NCI-H2196 treated with DMSO at 0.1 percent for 48 hours (cell line): ENCODE data around the gene DHFR.
A peak's percentile ranks its signal among the peaks of the same experiment; 100 is the strongest.
"Not testable (repeated sequence)": the region's sequence is repeated elsewhere in the genome, so short reads cannot be mapped to it uniquely, and the experiment has no call there.

ENCODE experiments used
- DNase-seq: peaks from one replicate; lab custom pipeline; 2025; ENCODE audit not compliant: unreplicated experiment; lab: John Stamatoyannopoulos, UW

DHFR gene

DNA sequence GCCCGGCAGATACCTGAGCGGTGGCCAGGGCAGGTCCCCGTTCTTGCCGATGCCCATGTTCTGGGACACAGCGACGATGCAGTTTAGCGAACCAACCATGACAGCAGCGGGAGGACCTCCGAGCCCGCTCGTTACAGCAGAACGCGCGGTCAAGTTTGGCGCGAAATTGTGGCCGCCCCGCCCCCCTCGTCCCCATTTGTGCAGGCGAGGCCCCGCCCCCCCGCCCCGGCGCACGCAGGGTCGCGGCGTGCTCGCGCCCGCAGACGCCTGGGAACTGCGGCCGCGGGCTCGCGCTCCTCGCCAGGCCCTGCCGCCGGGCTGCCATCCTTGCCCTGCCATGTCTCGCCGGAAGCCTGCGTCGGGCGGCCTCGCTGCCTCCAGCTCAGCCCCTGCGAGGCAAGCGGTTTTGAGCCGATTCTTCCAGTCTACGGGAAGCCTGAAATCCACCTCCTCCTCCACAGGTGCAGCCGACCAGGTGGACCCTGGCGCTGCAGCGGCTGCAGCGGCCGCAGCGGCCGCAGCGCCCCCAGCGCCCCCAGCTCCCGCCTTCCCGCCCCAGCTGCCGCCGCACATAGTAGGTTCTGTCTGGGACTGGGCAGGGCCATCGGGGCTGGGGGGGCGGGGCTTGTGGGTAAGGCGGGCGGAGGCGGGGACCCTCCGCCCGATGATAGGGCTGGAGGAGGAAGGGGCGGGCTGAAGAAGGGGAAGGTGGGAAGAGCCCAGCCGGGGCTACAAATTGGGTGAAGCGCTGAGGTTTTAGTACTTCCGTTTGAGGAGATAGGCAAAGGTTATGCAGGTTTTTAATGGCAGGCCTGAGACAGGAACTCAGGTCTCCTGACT, at the start of gene DHFR, which contains the start of gene MSH3:
TSS of gene DHFR (minus strand) at position 593 of the 840 bp plus-strand sequence. CDS start at position 99, 494 bp downstream.
TSS of gene MSH3 (plus strand) at position 262 of the 840 bp plus-strand sequence. CDS start at position 338, 76 bp downstream.
- DNase-seq = peak; percentile 71

DNA sequence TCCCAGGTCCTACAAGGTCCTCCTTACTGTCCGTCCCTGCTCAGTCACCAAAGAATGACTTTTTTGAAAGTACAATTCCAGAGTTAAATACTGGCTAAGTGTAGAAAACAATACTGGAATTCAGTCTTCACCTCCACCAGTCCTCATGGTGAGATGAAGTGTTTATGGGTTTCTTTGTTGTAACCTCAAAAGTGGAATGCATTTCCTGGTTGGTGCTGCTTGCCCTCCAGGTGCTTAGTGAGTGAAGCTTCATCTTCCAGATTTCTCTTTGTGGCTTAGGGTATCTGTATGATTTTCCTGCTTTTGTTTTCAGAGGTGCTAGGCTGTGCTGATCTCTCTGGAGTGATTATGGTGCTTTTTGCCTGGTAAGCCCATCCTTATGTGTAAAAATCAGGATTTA, 49.4 kb upstream of the DHFR start:
- DNase-seq = no peak

DNA sequence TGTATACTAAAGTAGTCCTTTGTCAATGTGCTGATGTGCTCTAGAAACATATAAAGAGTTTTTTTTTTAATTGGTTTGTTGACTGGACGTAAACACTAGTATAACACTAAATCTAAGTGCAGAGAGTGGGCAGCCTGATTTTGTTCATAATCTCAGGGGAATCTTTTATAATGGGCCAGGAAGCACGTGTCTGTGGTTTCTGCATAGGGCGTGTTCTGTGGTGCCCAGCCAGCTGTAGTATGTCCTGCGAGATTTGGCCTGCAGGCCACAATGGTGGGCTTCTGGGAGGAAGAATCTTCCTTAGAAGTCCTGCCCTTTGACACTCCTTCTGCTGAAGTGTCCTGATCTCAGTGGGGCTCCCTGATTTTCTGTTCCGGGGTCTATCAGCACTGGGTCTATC, 49.0 kb upstream of the DHFR start:
- DNase-seq = no peak

DNA sequence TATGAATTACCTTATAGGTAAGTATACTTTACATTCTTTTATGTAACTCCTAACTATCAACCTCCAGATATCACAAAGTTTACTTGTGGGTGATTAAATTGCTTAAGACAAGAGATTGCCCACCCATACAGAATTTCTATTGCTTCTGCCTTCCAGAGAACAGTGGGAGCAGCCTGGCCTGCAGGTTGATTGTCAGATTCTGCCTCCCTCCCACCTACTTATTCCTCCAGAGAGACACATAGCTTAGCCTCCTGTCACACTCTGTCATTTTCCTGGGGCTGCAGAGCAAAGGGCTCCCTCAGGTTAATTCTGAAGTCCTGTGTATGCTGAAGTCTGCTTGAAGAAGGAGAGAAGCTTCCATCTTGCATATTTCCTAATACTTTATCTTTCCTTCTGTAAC, 48.5 kb upstream of the DHFR start:
- no peak for DNase-seq

DNA sequence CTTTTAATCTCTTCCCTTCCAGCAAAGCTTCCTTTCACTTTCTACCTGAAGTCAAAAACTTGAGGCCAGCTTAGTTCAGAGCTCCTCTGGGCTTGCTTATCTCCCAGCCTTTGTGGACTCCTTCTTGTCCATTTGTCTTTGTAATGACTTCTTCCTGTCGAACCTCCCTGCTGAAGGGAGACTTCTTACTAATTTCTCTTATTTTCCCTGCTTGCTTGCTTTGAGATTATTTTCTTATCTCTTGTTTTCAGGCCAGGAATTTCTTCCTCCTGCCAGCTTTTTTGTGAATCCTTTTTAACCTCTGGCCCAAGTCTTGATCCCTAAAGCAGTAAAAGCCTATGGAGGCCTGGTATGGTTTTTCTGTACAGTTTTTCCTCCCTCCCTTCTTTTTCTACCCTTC, 46.8 kb upstream of the DHFR start:
- DNase-seq = no peak

GRCh38 chr5:80698369-80698768, 43.6 kb upstream of the DHFR start:
- DNase-seq = no peak

- DNase-seq = no peak
Observed at GRCh38 chr5:80697100-80697499, 42.3 kb upstream of the DHFR start.

DNA sequence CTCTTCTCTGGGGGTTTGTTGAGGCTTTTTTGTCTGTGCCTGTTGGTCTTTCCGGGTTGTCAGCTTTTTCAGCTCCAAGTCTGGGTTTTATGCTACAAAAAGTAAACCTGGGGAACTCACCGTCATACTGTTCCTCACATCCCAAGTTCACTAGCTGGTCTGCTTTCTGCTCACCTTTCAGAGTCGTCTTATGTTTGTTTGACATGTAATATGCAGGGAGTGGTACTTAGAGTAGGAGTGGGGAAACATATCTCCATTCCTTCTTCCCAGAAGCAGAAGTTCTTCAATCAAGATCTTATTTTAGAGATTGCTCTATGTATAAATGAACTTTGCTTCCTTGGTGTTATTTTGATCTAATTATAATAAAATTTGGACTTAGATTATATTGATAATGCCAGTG, 41.7 kb upstream of the DHFR start:
- no peak for DNase-seq

DNA sequence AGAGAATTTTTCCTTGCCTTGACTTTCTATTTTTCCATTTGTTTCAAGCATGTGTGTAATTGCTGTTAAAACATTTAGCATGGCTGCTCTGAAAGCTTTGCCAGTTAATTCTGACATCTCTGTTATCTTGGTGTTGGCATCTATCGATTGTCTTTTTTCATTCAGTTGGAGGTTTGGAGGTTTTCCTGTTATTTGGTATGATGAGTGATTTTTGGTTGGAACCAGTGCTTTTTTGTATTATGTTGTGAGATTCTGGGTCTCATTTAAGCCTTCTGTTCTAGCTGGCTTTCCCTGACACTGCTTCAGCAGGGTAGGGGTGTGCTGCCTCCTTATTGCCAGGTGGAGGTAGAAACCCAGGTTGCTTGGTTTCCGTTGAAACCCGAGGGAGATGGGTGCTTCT, 40.9 kb upstream of the DHFR start:
- no peak for DNase-seq

DNA sequence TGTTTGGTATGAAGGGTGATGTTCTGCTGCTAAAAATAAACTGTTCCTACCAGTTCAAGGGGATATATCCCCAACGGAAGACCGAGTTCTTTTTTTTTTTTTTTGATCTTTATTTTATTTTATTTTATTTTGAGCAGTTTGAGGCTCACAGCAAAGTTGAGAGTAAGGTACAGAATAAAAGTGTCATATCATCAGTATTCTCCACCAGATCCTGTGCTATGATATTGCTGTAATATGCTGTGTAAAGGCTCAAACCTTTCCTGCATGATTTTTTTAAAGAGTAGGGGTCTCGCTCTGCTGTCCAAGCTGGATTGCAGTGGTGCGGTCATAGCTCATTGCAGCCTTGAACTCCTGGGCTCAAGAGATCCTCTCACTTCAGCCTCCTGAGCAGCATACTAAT, 34.8 kb upstream of the DHFR start:
- DNase-seq = no peak

- DNase-seq = no peak
Observed at GRCh38 chr5:80688648-80689420, 34.1 kb upstream of the DHFR start.

DNA sequence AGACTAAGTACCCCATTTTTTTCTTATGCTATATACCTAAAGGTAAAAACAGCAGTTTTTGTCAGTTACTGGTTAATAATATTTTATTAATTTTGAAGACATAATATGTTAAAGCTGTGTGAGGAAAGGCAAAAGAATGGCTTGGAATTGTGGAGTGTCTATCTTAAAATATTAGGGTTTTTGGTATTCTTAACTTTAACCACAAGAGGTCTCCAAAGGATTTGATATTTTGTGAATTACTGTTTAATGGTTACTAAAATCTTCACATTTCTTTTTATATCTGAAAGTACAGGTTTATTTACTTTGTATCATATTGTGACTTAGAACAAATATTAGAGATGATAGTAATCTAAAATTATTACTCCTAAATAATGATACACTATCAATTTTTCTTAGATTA, 32.0 kb upstream of the DHFR start:
- DNase-seq = no peak

DNA sequence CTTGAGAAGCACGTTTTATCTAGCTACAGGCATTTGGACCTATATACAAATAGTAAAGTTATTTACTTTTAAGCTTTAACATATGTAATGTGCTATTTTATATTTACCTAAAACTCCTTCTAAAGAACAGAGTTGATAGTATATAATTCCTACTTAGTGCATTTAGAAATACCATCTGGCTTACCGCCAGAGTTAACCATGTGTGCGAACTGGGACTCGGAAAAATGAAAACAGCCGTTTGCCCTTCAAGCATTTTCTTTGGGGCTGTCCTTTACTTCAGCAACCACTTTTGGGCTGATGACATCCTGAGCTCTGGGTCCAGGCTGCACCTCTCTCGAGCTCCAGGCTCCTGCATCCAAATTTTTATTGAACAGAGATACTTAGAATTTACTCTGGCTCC, 21.9 kb upstream of the DHFR start:
- no peak for DNase-seq

GRCh38 chr5:80672140-80672736, 17.5 kb upstream of the DHFR start:
- DNase-seq = no peak

DNA sequence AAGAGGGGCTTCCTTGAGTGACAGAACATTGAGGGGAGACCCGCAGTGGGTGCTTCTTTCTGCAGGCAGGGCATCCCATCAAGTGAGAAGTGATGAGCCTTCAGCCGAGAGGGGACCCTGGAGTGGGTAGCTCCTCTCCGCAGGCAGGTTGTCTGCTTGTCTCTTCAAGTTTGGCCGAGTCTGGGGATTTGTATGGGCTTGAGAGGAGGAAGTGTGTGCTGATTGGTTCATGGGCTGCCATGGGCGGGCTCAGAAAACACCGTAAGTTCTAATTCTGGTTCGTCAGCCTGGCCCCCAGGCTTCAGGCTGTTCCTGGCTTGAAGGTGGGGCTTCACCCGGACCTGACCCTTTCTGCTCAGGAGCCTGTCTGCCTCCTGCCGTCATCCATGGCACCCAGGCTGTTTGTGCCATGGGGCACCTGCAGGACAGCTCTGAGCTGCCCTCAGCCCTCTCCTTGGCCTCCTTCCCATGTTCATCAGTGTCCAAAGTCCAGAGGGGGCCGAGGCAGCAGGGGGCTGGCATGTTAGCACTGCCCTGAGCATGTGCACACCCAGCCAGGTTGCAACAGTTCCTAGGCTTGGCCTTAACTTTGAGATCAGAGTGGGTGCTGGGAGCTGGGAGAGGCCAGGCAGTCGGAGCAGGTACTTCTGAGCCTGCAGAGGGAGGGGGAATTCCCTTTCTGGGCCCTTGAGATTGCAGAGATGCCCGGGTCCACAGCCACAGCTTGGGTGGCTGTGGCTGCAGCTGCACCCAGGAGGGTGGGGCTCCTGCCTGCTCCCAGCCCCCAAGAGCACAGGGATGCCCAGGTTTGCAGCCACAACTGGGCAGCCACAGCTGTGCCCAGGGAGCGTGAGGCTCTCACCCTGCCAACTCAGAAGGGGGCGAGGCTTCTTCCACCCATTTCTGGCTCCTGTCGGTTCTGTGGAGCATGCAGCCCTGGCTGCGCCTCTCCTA, 13.5 kb upstream of the DHFR start:
- DNase-seq = no peak

DNA sequence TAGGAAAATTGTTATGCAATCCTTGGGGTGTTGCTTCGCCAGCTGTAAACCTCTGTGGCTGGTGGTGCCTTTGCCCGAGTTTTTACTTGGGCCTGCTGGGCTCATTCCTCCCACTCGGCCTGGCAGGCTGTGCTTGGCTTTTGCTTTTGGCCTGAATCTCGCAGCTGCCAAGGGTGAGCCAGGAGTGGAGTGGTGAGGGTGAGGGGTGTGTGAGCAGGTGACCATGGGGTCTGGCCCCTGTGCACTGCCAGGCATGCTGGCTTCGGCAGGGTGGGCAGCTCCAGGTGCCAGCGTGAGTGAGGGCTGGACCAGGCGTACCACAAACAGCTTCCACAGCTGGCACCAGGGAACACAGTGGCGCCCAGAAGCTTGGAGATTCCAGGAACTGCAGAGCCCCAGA, 12.6 kb upstream of the DHFR start:
- no peak for DNase-seq

GRCh38 chr5:80665057-80665456, 10.3 kb upstream of the DHFR start:
- no peak for DNase-seq

DNA sequence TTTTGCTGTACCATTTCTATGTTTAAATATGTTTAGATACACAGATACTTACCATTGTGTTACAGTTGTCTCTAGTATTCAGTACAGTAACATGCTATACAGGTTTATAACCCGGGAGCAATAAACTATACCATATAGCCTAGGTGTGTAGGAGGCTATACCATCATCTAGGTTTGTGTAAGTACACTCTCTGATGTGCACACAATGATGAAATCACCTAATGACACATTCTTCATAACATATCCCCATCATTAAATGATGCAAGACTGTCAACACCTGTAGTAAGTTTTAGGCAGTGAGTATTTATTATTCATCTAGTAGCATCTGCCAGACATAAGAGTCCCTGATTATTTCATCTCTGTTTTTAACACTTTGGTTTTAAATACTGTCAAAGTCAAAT, 7.3 kb upstream of the DHFR start:
- DNase-seq = no peak

GRCh38 chr5:80660661-80661060, 5.9 kb upstream of the DHFR start:
- not testable (repeated sequence) for DNase-seq

DNA sequence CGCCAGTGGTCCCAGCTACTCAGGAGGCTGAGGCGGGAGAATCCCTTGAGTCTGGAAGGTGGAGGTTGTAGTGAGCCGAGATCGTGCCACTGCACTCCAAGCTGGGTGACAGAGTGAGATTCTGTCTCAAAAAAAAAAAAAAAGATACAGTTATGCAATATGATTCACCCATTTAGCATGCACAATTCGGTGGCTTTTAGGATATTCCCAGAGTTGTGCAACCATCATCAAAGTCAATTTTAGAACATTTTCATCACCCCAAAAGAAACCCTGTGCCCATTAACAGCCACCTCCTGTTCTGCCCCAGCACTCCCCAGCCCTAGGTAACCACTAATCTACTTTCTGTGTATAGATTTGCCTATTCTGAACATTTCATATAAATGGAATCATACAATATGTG, 4.3 kb upstream of the DHFR start:
- DNase-seq = no peak

GRCh38 chr5:80656425-80656824, 1.6 kb upstream of the DHFR start:
- no peak for DNase-seq
